ENCODE measurements around the gene EIF4ENIF1. TPM values are rescaled to one million over a fixed set of nuclear protein-coding genes. Genes with fewer than 3 reads are reported as not detected.
"Not testable (repeated sequence)": the region's sequence is repeated elsewhere in the genome, so short reads cannot be mapped to it uniquely, and the experiment has no call there.

The EIF4ENIF1 gene
- total RNA-seq, 3 donors from 2014 or later (not counting 1 experiment from before 2014, with no cell fraction given): 31.1 to 41.7 (median 41.2) TPM

- Mint-ChIP-seq H3K27ac (peak overlapping the region in 1 of 2 donors; percentile 36), H3K27me3 (ENCODE audit: low read depth in 2 of 2) (no peaks in the 10 kb centered on the region), H3K4me3 (no peak overlapping the region), H3K9me3 (no peaks in the 10 kb centered on the region), H3K4me1 (no peaks in the 10 kb centered on the region), H3K36me3 (peaks cover 17% of the 10 kb centered on the region)
- Histone ChIP-seq H3K9me3 (ENCODE audit: control insufficient read depth, insufficient read depth, low read length) (no peaks in the 10 kb centered on the region), H3K4me1 (ENCODE audit: control insufficient read depth, insufficient read depth, low read length) (no peaks in the 10 kb centered on the region), H3K36me3 (ENCODE audit: control insufficient read depth, insufficient read depth, low read length) (peaks cover 75% of the 10 kb centered on the region), H3K27ac (ENCODE audit: low read length) (no peak overlapping the region), H3K4me3 (ENCODE audit: low read length) (no peak overlapping the region), H3K27me3 (ENCODE audit: control insufficient read depth, insufficient read depth, low read length) (no peaks in the 10 kb centered on the region)
- intact Hi-C loops (cut with micrococcal nuclease): no loop called here
- ATAC-seq: no peak
- WGBS (ENCODE audit: insufficient coverage): 93% methylated on average over 8 of the region's 9 CpGs
- no peak for DNase-seq
- TF ChIP-seq, protein P1, sequence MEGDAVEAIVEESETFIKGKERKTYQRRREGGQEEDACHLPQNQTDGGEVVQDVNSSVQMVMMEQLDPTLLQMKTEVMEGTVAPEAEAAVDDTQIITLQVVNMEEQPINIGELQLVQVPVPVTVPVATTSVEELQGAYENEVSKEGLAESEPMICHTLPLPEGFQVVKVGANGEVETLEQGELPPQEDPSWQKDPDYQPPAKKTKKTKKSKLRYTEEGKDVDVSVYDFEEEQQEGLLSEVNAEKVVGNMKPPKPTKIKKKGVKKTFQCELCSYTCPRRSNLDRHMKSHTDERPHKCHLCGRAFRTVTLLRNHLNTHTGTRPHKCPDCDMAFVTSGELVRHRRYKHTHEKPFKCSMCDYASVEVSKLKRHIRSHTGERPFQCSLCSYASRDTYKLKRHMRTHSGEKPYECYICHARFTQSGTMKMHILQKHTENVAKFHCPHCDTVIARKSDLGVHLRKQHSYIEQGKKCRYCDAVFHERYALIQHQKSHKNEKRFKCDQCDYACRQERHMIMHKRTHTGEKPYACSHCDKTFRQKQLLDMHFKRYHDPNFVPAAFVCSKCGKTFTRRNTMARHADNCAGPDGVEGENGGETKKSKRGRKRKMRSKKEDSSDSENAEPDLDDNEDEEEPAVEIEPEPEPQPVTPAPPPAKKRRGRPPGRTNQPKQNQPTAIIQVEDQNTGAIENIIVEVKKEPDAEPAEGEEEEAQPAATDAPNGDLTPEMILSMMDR (IDR thresholded peaks at IDR 0.05): no peak
Measured at GRCh38 chr22:31425331-31426050, 64.2 kb downstream of the EIF4ENIF1 start.

DNA sequence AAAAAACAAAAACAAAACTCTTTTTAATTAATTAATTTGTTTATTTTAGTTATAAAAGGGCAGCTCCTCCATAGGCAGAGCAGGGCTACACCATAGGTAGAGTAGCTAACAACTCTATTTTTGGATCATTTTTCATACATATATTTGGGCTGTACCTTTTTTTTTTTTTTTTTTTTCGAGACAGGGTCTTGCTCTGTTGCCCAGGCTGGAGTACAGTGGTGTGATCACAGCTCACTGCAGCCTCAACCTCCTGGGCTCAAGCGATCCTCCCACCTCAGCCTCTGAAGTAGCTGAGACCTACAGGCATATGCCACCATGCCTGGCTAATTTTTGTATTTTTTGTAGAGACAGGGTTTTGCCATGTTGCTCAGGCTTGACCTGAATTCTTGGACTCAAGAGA, 87.3 kb downstream of the EIF4ENIF1 start:
- H3K36me3 Mint-ChIP-seq; ATAC-seq; H3K27ac Mint-ChIP-seq; H3K4me3 ChIP-seq (ENCODE audit: low read length); H3K27me3 Mint-ChIP-seq (ENCODE audit: low read depth in 2 of 2); H3K9me3 Mint-ChIP-seq; H3K4me3 Mint-ChIP-seq; H3K27me3 ChIP-seq (ENCODE audit: control insufficient read depth, insufficient read depth, low read length); H3K9me3 ChIP-seq (ENCODE audit: control insufficient read depth, insufficient read depth, low read length); DNase-seq; intact Hi-C loops (cut with micrococcal nuclease); H3K27ac ChIP-seq (ENCODE audit: low read length): not testable (repeated sequence)
- Histone ChIP-seq H3K36me3 (ENCODE audit: control insufficient read depth, insufficient read depth, low read length) (peaks cover 27% of the 10 kb centered on the region), H3K4me1 (ENCODE audit: control insufficient read depth, insufficient read depth, low read length) (peaks cover 16% of the 10 kb centered on the region)
- WGBS (ENCODE audit: insufficient coverage): 97% methylated on average over 2 of the region's 2 CpGs
- peaks cover 22 to 23% of the 10 kb centered on the region in 2 donors for H3K4me1 Mint-ChIP-seq

DNA sequence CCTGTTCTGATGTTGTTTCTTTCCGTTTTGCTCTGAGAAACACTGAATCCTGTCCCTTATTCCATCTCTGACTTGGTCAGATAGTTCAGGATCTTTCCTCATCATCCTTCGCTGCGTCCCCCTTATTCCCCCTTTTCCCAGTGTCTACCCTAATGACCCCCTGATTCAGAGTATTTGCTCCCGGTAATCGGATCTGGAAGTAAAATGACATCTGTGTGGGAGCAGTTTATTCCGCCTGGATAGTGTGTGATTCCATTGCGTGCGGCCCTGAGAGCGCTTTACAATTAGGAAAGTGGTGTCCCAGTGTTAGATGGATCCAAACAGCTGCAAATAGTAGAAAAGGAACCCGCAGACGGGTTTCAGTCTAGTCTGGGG, 89.6 kb downstream of the EIF4ENIF1 start:
- no peaks in the 10 kb centered on the region for H3K9me3 Mint-ChIP-seq
- H3K4me1 ChIP-seq (ENCODE audit: control insufficient read depth, insufficient read depth, low read length): peaks cover 16% of the 10 kb centered on the region
- intact Hi-C loops (cut with micrococcal nuclease): no loop called here
- ATAC-seq (no peak), DNase-seq (no peak)
- no peaks in the 10 kb centered on the region for H3K9me3 ChIP-seq (ENCODE audit: control insufficient read depth, insufficient read depth, low read length)
- H3K27me3 ChIP-seq (ENCODE audit: control insufficient read depth, insufficient read depth, low read length): no peaks in the 10 kb centered on the region
- no peaks in the 10 kb centered on the region for H3K36me3 Mint-ChIP-seq
- peak overlapping the region; percentile 91 to 98 for H3K27ac Mint-ChIP-seq
- H3K27ac ChIP-seq (ENCODE audit: low read length): peak overlapping the region; percentile 68
- H3K4me3 ChIP-seq (ENCODE audit: low read length): peak overlapping the region; percentile 78
- peak overlapping the region; percentile 93 for H3K4me3 Mint-ChIP-seq
- peaks cover 15 to 16% of the 10 kb centered on the region in 2 donors for H3K4me1 Mint-ChIP-seq
- no peaks in the 10 kb centered on the region for H3K27me3 Mint-ChIP-seq (ENCODE audit: low read depth in 2 of 2)
- TF ChIP-seq, protein P1 (IDR thresholded peaks at IDR 0.05): no peak
- H3K36me3 ChIP-seq (ENCODE audit: control insufficient read depth, insufficient read depth, low read length): peaks cover 16% of the 10 kb centered on the region
- 4% methylated on average over 11 of the region's 11 CpGs for WGBS (ENCODE audit: insufficient coverage)

DNA sequence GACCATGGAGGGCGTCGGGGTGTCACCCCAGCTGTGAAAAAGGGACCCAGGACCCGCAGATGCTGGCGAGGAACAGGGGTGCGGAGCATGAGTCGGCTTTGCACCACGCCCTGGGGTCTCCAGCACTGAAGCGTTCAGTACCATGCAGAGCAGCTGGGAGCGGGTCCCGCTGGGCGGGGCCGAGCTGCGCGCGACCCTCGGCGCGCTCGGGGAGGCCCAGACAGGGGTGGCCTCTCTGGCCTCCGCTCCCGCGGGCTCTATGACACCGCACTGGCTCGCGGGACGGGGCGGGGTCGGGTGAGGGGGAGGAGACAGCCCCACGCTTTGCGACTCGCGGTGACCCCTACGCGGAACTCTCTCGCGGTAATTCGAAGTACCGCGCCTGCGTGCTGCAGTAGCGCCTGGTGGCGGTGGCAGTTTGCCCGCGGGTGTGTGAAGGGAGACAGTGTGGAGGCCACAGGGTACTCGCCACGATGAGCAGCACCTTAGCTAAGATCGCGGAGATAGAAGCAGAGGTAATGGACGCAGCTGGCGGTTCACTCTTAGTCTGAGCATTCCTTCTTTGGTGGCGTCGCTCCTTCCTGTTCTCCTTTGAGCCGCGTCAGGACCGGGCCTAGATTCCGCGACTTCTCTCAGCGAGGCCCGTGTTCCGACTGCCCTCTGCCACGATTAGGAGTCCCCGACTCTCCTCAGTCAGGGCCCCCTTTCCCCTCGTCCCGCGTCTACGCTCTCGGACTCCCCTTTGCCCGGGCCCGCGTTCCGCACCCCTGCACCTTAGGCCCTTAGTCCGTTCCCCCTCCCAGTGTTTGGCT, 90.2 kb downstream of the EIF4ENIF1 start, which contains the start of gene DRG1:
Gene DRG1 (plus strand): TSS at position 394 of the 812 bp plus-strand sequence. CDS start 80 bp downstream, at position 474.
- no peaks in the 10 kb centered on the region for H3K9me3 ChIP-seq (ENCODE audit: control insufficient read depth, insufficient read depth, low read length)
- DNase-seq (peak; percentile 94 to 98), ATAC-seq (peak; percentile 96 to 99 (median 97))
- H3K36me3 ChIP-seq (ENCODE audit: control insufficient read depth, insufficient read depth, low read length): peaks cover 11% of the 10 kb centered on the region
- no peaks in the 10 kb centered on the region for H3K27me3 Mint-ChIP-seq (ENCODE audit: low read depth in 2 of 2)
- no peaks in the 10 kb centered on the region for H3K9me3 Mint-ChIP-seq
- H3K4me1 ChIP-seq (ENCODE audit: control insufficient read depth, insufficient read depth, low read length): peaks cover 16% of the 10 kb centered on the region
- intact Hi-C loops (cut with micrococcal nuclease): loop anchor here (1.0 to 2.0 kb wide), 2 partner anchors 53 to 109 kb away; partner anchors contain the start of gene PATZ1
- H3K27ac Mint-ChIP-seq: peak within 1 kb of the TSS; percentile 91 to 98
- peak within 1 kb of the TSS; percentile 93 for H3K4me3 Mint-ChIP-seq
- under 1% methylated on average over 72 of the region's 72 CpGs for WGBS (ENCODE audit: insufficient coverage)
- TF ChIP-seq, protein P1 (IDR thresholded peaks at IDR 0.05): no peak
- H3K4me1 Mint-ChIP-seq: peaks cover 15 to 16% of the 10 kb centered on the region in 2 donors
- peak within 1 kb of the TSS; percentile 78 for H3K4me3 ChIP-seq (ENCODE audit: low read length)
- H3K27me3 ChIP-seq (ENCODE audit: control insufficient read depth, insufficient read depth, low read length): no peaks in the 10 kb centered on the region
- no peaks in the 10 kb centered on the region for H3K36me3 Mint-ChIP-seq
- H3K27ac ChIP-seq (ENCODE audit: low read length): peak within 1 kb of the TSS; percentile 79

Measured in natural killer cell (primary cell).